ENCODE measurements around the gene HYKK.
A peak's percentile ranks its signal among the peaks of the same experiment; 100 is the strongest.
"Not testable (repeated sequence)": the region's sequence is repeated elsewhere in the genome, so short reads cannot be mapped to it uniquely, and the experiment has no call there.

The HYKK gene

GRCh38 chr15:78551902-78552301, 44.5 kb downstream of the HYKK start:
- no peak overlapping the region for H3K4me3 ChIP-seq (ENCODE audit: low read length)
- no peak for DNase-seq (ENCODE audit: low read depth)
- TF ChIP-seq, protein P1, sequence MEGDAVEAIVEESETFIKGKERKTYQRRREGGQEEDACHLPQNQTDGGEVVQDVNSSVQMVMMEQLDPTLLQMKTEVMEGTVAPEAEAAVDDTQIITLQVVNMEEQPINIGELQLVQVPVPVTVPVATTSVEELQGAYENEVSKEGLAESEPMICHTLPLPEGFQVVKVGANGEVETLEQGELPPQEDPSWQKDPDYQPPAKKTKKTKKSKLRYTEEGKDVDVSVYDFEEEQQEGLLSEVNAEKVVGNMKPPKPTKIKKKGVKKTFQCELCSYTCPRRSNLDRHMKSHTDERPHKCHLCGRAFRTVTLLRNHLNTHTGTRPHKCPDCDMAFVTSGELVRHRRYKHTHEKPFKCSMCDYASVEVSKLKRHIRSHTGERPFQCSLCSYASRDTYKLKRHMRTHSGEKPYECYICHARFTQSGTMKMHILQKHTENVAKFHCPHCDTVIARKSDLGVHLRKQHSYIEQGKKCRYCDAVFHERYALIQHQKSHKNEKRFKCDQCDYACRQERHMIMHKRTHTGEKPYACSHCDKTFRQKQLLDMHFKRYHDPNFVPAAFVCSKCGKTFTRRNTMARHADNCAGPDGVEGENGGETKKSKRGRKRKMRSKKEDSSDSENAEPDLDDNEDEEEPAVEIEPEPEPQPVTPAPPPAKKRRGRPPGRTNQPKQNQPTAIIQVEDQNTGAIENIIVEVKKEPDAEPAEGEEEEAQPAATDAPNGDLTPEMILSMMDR (IDR thresholded peaks at IDR 0.05; ENCODE audit: insufficient read depth, low read depth, low read length, missing control alignments) = no peak

DNA sequence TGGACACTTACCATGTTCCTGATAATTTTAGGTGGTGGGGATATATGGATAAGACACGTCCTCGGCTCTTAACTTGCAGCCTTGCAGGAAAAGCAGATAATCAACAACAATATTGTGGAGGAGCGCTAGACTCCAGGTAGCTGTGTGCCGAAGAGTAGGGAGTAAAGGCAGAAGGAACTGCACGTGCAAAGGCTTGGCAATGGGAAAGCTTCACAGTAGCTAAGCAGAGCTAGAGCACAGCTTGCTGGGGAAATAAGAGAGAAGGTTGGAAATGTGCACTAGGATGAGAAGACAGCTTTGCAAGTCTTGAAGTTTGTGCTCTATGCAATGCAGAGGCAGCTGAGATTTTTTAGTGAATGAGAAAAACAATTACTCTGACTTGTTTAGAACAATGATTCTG, 45.2 kb downstream of the HYKK start:
- H3K4me3 ChIP-seq (ENCODE audit: low read length) = no peak overlapping the region
- DNase-seq (ENCODE audit: low read depth) = no peak
- TF ChIP-seq, protein P1 (IDR thresholded peaks at IDR 0.05; ENCODE audit: insufficient read depth, low read depth, low read length, missing control alignments) = no peak

GRCh38 chr15:78560201-78560600, 52.8 kb downstream of the HYKK start:
- DNase-seq (ENCODE audit: low read depth); H3K4me3 ChIP-seq (ENCODE audit: low read length): not testable (repeated sequence)

- no peak for DNase-seq (ENCODE audit: low read depth)
- no peak overlapping the region for H3K4me3 ChIP-seq (ENCODE audit: low read length)
- TF ChIP-seq, protein P1 (IDR thresholded peaks at IDR 0.05; ENCODE audit: insufficient read depth, low read depth, low read length, missing control alignments) = no peak
Observed at GRCh38 chr15:78561490-78561889, 54.1 kb downstream of the HYKK start.

DNA sequence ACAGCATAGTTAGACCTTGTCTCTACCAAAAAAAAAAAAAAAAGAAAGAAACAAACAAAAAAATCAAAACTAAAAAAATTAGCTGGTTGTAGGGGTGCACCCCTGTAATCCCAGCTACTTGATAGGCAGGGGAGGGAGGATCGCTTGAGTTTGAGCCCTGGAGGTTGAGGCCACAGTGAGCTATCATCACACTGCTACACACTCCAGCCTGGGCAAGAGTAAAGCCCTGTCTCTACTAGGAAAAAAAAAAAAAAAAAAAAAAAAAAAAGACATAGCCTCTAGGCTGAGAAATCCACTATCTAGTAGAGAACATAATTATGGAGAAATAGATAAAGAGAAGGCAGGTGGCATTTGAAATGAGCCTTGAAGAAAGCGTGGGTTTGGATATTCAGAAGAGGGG, 55.7 kb downstream of the HYKK start:
- TF ChIP-seq, protein P1 (IDR thresholded peaks at IDR 0.05; ENCODE audit: insufficient read depth, low read depth, low read length, missing control alignments) = no peak

GRCh38 chr15:78564743-78565096, 57.3 kb downstream of the HYKK start:
- TF ChIP-seq, protein P1 (IDR thresholded peaks at IDR 0.05; ENCODE audit: insufficient read depth, low read depth, low read length, missing control alignments) = no peak
- DNase-seq (ENCODE audit: low read depth) = no peak

More for the DNA sequence above, 55.7 kb downstream of the HYKK start:
- no peak for DNase-seq (ENCODE audit: low read depth)
- H3K4me3 ChIP-seq (ENCODE audit: low read length) = no peak overlapping the region

DNA sequence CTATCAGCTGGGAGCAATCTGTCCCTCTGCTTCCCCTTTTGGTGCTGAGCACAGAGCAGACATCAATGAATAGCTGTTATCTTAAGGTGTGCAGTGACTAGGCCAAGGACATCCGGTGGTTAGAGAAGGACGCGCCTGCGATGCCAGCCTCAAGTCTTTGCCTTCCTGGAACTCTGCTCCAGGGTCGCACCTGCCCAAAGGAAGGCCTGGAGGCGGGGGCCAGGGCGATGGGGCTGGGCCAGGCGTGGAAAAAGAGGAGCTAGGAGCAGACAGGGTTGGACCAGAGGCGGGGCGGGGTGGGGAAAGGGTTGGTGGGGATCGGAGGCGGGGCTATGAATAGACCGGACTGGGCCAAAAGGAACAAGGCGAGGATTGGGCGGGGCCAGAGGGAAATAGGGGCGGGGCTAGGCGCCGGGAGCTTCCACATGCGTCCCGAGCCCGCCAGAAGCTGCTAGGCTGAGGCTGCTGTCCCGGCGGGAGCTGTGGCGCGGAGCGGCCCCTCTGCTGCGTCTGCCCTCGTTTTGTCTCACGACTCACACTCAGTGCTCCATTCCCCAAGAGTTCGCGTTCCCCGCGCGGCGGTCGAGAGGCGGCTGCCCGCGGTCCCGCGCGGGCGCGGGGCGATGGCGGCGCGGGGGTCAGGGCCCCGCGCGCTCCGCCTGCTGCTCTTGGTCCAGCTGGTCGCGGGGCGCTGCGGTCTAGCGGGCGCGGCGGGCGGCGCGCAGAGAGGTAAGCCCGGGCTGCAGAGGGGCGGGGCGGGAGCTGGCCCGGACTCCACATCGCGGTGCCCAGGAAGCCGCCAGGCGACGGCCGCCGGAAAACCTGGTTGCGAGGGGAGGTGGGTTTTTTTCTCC, 57.9 kb downstream of the HYKK start, which contains the start of gene CHRNA5:
CHRNA5 (plus strand) TSS at position 424 of the 854 bp plus-strand sequence; CDS start at position 624, 200 bp downstream.
- H3K4me3 ChIP-seq (ENCODE audit: low read length) = peak within 1 kb of the TSS; percentile 71
- peak; percentile 94 for DNase-seq (ENCODE audit: low read depth)
- TF ChIP-seq, protein P1 (IDR thresholded peaks at IDR 0.05; ENCODE audit: insufficient read depth, low read depth, low read length, missing control alignments) = no peak

More at GRCh38 chr15:78564743-78565096, 57.3 kb downstream of the HYKK start:
- H3K4me3 ChIP-seq (ENCODE audit: low read length) = no peak overlapping the region

Data from epithelial cell of esophagus (primary cell).